ENCODE results near the gene EXOC4.

The EXOC4 gene

GRCh38 chr7:133706016-133706415 is 453.1 kb downstream of the EXOC4 start:
- DNase-seq (ENCODE audit: low spot score), result no peak

DNA sequence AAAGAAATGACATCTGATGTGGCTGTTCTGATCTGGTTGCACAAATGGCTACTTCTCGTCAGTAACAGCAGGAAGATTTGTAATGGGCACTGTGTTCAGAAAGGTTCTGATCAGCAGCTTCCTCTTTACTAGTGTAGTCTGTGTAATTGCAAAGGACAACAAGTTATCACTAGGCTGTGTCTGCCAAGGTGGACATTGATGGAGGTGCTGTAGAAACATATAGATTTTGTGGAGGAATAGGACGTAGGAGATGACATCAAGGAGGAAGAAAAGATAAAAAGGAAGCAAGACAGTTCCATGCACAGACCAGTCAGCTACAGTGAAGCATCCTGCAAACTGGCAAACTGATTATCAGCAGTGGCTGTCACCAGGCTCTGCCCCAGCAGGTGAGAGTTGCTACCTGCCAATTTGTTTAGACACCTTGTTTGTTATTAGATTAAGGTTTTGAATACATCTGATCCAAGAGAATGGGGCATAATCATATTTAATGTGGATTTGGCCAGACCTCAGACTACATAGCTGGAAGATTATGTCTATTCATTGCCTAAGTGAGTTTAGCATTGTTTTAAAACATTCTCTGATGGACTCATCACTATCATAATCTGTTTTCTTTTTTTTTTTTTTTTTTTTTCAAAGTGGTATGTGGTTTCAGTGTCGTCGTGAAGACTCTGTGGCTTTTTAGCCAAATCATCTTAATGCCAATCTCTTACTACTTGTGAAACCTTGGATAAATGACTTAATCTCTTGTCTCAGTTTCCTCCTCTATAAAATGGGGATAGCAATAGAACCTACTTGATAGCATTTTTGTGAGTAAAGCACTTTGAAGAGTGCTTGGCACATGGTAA is 456.4 kb downstream of the EXOC4 start:
- DNase-seq (ENCODE audit: low spot score), result no peak

DNA sequence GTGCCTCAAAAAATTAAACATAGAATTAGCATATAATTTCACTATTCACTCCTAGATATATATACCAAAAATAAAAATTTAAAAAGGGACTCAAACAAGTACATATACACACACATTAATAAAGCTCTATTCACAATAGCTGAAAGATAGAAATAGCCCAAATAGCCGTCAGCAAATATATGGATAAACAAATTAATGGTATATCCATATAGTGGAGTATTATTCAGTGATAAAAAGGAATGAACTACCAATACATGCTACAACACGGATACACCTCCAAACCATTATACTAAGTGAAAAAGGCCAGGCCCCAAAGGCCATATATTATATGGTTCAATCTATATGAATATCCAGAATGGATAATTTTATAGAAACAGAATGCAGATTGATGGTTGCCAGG is 459.7 kb downstream of the EXOC4 start:
- no peak for DNase-seq (ENCODE audit: low spot score)

GRCh38 chr7:133714654-133715053 is 461.8 kb downstream of the EXOC4 start:
- no peak for DNase-seq (ENCODE audit: low spot score)

DNA sequence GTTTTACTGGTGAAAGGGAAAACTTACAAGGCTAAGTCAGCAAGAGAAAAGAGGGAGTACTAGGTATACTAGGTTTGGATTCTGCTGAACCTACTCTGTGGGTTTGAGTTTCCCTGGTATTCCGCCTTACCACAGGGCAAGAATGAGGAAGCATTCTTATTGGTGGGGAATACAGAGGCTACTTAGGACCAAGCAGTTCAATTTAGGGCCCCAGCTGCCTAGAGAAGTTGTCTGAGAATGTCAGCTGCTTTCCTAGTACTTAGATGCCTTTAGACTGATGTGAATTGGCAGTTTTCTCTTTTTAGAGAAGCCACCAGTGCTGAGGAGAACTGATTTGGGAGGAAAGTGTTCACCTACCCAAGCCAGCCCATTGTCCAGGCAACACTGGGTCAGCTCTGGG is 465.3 kb downstream of the EXOC4 start:
- DNase-seq (ENCODE audit: low spot score), result no peak

DNA sequence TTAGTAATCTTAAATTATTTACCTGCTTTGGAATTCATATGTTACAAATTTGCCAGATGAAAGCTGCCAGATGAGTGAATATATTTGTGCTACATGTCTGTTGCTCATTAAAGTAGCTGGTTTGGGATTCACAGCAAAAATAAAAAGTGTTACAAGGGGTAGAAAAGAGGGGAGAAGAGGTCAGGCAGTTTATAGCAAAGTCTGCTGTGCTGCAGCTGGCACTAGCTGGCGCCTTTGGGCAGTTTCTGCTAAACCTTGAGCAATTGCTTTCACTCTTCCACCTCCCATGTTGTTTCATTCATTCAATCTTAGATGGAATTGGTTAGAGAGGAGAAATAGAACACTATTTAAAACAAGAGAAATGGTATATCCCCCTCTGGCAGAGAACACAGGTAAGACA is 470.2 kb downstream of the EXOC4 start:
- DNase-seq (ENCODE audit: low spot score), result no peak

DNA sequence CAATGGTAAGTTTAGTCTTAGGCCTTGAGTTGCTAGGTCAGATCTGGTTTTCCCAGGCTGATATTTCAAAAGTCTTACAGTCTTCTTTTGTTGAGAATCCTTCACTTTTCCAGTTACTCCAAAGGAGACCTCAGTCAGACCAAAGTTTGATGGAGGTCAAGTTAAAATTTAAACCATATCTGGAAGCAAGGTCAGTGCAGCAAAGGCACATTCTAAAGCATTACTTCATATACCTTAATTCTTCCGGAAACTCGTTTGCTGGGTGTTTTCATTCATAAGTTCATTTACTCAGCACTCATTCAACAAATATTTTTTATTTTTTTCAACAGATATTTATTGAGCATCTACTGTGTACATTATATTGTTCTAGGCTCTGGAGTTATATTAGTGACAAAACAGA is 471.3 kb downstream of the EXOC4 start:
- no peak for DNase-seq (ENCODE audit: low spot score)

DNA sequence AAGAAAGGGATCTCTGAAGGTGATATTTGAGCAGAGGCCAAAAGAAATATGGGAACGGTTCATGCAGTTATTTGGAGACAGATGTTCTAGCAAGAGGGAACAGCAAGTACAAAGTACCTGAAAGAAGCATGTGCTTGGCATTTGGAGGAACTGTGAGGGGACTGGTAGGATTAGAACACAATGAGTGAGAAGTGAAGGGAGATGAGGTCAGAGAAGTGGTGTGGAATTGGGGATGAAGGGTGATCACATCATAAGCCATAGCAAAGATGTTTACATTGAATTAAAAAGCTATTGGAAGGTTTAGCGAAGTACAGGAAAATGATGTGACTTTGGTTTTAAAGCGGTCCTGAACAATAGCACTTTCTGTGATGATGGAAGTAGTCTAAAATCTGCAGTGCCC is 471.8 kb downstream of the EXOC4 start:
- no peak for DNase-seq (ENCODE audit: low spot score)

DNA sequence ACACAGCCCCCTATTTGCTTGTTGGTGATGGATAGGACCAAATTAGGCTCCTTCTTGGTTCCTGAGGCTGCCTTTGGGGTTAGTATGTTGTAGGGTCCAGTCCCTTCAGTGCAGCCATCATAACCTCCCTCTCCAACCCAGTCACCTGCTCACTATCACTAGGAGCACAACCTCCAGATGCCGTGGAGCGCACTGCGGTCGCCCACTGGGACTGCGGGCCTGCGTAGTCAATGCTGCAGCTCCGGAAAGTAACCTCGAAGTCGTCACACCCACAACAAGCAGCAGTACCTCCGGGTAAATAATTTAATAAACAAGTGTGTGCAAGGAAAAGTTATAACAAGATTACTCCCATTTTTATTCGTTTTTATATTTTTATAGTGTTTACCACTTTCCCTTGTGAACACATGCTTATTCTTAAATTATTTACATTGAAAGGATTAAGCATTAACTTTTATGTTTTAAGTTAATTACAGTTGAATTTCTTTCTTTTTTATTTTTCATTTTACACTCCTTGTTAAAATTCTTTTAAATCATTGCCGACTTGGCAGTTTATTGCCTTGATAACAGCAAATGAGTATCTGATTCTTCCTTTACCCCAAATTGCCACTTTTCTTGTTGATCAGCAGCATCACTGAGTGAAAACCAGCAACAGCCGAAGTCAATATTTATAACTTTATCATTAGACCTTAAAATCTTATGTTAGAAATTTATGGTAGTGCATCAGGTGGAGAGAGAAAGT is 474.8 kb downstream of the EXOC4 start:
- no peak for DNase-seq (ENCODE audit: low spot score)

GRCh38 chr7:133730360-133730759 is 477.5 kb downstream of the EXOC4 start:
- DNase-seq (ENCODE audit: low spot score), result no peak

- no peak for DNase-seq (ENCODE audit: low spot score)
Observed at GRCh38 chr7:133733401-133733800, 480.5 kb downstream of the EXOC4 start.

GRCh38 chr7:133735222-133735621 is 482.3 kb downstream of the EXOC4 start:
- peak; percentile 22 for DNase-seq (ENCODE audit: low spot score)

- no peak for DNase-seq (ENCODE audit: low spot score)
Observed at GRCh38 chr7:133739817-133740216, 486.9 kb downstream of the EXOC4 start.

GRCh38 chr7:133741078-133741477 is 488.2 kb downstream of the EXOC4 start:
- DNase-seq (ENCODE audit: low spot score), result no peak

DNA sequence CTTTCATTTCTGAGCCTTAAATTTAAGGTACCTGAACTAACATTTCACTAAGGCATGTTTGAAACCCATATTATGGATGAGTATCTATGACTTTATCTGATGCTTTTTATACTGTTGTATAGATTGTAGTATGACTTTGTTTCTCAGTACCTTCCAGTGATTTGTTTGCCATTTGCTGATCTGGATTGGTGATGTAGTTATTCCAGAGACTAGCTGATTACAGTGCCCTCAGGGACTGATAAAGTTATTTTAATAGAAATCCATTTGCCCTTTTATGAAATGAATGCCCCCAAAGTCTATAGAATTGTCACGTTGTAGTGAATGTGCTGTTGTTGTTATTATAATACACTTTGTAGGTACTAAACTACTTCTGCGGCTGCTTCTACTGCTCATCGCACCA is 488.8 kb downstream of the EXOC4 start:
- DNase-seq (ENCODE audit: low spot score), result no peak

DNA sequence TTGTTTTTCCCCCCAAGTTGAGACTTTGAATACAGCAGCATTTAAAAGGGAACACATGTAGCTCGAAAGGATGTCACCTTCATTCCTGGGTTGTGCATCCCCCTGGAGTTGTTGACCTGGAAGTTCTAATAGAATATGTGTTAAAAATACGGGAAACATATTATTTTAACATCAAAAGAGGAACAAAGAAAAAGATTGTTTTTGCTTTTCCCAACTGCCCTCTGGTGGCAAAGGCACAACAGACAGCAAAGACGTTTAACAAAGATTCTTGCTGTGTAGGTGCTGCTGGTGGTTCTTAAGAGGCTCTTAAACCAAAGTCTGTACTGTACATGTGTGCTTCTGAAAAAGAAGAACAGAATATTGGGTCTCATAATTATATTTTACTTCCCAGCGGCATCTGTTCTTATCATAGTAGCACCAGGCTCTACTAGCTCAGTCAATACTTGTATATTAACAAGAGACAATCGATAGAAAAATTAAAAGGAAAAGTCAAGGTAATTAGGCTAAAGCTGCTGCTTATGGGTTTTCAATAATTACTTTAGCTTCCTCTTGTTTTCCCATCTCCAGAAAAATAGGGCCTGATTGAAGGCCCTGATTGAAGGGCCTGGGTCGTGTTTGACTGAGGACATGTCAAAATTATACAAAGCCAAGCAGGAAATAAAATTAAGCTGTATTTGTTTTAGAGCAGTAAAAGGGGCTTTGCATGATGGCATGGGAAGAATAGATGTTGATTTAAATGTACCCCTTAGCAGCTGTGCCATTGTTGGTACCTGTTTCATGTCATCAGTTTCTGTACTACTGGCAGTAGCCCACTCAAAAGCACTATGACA is 490.0 kb downstream of the EXOC4 start:
- peak; percentile 8 for DNase-seq (ENCODE audit: low spot score)

GRCh38 chr7:133744451-133744850 is 491.6 kb downstream of the EXOC4 start:
- DNase-seq (ENCODE audit: low spot score), result no peak

- no peak for DNase-seq (ENCODE audit: low spot score)
Observed at GRCh38 chr7:133746305-133746704, 493.4 kb downstream of the EXOC4 start.

DNA sequence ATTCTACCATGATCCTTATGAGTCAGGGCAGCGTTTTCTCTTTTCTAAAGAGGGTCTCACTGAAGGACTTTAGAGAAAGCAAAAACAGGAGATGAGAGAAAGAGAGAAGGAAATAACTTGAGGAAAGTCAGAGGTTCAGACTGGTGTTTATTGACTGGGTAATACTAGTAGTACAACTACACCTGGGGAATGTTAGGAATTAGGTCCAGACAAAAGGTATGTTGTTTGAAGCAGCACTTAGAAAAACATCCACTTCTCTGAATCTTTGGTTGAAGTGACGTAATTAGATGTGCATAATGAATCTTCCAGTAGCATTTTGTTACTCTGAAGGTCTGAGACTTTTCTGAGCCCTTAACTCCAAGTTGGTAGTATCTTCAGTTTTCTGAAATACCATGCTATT is 494.0 kb downstream of the EXOC4 start:
- no peak for DNase-seq (ENCODE audit: low spot score)

- no peak for DNase-seq (ENCODE audit: low spot score)
Observed at GRCh38 chr7:133748443-133749407, 495.8 kb downstream of the EXOC4 start.

GRCh38 chr7:133750287-133750686 is 497.4 kb downstream of the EXOC4 start:
- no peak for DNase-seq (ENCODE audit: low spot score)
